ENCODE data around the gene HAPLN2.

The HAPLN2 gene

DNA sequence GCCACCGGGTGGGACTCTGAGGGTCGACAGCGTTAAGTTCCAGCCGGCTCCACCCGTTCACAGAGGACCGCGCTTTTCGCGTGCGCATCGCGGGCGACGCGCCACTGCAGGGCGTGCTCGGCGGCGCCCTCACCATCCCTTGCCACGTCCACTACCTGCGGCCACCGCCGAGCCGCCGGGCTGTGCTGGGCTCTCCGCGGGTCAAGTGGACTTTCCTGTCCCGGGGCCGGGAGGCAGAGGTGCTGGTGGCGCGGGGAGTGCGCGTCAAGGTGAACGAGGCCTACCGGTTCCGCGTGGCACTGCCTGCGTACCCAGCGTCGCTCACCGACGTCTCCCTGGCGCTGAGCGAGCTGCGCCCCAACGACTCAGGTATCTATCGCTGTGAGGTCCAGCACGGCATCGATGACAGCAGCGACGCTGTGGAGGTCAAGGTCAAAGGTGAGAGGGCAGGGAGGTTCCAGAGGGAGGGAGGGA, 27.6 kb downstream of the HAPLN2 start:
- no peak for DNase-seq

- no peak for DNase-seq
These were observed 28.1 kb downstream of the HAPLN2 start for GRCh38 chr1:156647351-156647750.

DNA sequence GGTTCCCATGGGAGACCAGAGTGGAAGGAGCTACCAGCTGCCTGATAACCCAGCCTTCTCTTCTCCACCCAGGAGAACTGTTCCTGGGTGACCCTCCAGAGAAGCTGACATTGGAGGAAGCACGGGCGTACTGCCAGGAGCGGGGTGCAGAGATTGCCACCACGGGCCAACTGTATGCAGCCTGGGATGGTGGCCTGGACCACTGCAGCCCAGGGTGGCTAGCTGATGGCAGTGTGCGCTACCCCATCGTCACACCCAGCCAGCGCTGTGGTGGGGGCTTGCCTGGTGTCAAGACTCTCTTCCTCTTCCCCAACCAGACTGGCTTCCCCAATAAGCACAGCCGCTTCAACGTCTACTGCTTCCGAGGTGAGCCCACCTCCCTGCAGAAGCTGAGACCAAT, 29.3 kb downstream of the HAPLN2 start:
- no peak for DNase-seq

DNA sequence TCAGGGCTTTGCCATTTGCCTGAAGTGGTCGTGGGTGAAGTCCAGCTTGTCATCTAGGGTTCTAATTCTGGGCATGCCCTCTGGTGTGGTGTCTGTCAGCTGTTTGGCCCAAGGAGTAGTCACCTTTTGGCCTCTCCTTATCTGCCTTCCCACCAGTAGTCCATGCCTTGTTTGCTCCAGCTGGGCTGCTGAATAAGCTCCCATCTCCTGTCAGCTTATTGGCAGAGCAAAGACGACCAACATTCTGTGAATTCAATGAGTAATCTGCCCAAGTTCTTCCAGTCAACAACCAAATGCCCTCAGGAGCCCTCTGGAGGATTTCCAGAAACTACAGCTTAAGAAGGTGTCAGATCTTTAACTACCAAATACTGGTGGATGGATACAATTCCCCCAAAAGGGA, 29.7 kb downstream of the HAPLN2 start:
- no peak for DNase-seq

DNA sequence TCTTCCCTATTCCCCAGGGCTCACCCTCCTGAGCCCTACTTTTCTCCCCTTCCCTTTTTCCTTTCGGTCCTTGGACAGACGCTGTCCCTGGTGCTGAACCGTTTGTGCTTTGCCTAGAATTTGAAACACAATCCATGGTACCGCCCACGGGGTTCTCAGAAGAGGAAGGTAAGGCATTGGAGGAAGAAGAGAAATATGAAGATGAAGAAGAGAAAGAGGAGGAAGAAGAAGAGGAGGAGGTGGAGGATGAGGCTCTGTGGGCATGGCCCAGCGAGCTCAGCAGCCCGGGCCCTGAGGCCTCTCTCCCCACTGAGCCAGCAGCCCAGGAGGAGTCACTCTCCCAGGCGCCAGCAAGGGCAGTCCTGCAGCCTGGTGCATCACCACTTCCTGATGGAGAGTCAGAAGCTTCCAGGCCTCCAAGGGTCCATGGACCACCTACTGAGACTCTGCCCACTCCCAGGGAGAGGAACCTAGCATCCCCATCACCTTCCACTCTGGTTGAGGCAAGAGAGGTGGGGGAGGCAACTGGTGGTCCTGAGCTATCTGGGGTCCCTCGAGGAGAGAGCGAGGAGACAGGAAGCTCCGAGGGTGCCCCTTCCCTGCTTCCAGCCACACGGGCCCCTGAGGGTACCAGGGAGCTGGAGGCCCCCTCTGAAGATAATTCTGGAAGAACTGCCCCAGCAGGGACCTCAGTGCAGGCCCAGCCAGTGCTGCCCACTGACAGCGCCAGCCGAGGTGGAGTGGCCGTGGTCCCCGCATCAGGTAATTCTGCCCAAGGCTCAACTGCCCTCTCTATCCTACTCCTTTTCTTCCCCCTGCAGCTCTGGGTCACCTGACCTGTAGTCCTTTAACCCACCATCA, 33.1 kb downstream of the HAPLN2 start:
- DNase-seq = peak; percentile 81

- DNase-seq = no peak
These were observed 33.8 kb downstream of the HAPLN2 start for GRCh38 chr1:156652992-156653355.

DNA sequence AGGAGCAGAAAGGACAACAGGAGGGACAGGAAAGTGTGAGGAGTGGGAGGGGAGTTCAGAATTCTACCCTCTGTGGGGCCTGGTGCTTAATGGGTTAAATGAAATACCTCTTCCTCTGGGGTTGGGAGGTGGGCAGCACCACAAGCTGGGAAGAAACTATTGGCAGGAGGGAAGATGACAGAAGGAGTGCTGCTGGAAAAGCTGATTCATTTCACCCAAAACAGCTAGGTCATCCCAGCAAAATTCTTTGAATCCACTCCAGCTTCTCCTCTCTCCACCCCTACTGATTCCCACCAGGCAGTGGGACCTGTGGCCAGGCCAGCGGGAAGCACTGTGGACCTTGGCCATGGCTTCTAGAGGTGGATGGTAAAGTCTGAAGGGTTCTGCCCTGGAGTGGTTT, 35.5 kb downstream of the HAPLN2 start:
- DNase-seq = no peak

- DNase-seq = no peak
These were observed 36.1 kb downstream of the HAPLN2 start for GRCh38 chr1:156655151-156655903.

DNA sequence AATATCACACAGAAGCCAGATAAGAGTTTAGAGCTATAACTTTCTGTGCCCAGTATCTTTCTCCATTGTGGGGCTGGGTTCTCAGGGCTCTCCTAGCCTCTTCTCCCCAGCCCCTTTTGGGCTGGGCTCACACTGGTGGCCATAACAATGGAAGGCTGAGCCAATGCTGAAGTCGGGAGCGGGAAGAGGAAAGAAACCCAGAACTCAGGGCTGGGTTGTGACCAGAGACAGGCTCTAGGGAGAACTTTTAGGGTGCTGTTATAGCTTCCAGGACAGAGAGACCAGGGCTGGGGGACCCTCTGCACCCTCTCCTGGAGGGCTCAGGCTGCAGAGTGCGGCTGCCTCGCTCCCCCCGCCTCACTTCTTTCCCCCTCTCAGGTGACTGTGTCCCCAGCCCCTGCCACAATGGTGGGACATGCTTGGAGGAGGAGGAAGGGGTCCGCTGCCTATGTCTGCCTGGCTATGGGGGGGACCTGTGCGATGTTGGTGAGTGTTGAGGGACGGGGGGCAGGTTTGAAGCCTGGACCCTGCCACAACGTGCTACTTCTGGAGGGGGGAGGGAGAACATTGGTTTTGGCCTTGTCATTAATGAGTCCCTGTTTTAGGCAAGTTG, 36.8 kb downstream of the HAPLN2 start:
- no peak for DNase-seq

- peak; percentile 77 for DNase-seq
These were observed 37.9 kb downstream of the HAPLN2 start for GRCh38 chr1:156656806-156657740.

DNA sequence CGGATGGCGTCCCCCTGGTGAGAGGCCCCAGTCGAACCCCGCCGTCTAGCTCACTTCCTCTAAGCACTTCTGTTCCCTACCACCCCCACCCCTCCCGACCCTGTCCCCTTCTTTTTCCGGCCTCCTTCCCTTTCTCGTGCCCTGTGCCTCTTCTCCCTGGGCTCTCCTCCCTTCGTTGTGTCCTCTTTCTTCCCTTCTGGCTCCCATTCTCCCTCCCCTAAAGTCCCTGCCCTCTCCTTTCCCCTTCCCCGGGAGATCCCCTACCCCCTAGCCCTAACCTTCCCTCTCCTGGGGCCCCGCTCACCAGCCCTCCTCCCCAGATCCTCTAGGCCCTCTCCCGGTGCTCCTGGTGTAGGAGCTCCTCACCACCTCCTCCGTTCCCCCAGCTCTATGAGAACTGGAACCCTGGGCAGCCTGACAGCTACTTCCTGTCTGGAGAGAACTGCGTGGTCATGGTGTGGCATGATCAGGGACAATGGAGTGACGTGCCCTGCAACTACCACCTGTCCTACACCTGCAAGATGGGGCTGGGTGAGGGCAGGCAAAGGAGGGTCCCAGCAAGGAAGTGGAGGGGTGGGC, 38.6 kb downstream of the HAPLN2 start:
- DNase-seq = peak; percentile 51

- no peak for DNase-seq
These were observed 39.3 kb downstream of the HAPLN2 start for GRCh38 chr1:156658496-156658895.

DNA sequence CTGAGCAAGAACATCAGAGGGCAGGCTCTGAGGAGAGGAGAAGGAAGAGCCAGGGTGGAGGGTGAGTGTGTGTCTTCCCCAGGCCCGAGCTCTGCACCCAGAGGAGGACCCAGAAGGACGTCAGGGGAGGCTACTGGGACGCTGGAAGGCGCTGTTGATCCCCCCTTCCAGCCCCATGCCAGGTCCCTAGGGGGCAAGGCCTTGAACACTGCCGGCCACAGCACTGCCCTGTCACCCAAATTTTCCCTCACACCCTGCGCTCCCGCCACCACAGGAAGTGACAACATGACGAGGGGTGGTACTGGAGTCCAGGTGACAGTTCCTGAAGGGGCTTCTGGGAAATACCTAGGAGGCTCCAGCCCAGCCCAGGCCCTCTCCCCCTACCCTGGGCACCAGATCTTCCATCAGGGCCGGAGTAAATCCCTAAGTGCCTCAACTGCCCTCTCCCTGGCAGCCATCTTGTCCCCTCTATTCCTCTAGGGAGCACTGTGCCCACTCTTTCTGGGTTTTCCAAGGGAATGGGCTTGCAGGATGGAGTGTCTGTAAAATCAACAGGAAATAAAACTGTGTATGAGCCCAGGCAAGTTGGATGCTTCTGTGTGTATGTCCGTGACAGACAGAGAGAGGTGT, 39.8 kb downstream of the HAPLN2 start:
- DNase-seq = no peak

GRCh38 chr1:156659661-156659987, 40.4 kb downstream of the HAPLN2 start:
- DNase-seq = no peak

DNA sequence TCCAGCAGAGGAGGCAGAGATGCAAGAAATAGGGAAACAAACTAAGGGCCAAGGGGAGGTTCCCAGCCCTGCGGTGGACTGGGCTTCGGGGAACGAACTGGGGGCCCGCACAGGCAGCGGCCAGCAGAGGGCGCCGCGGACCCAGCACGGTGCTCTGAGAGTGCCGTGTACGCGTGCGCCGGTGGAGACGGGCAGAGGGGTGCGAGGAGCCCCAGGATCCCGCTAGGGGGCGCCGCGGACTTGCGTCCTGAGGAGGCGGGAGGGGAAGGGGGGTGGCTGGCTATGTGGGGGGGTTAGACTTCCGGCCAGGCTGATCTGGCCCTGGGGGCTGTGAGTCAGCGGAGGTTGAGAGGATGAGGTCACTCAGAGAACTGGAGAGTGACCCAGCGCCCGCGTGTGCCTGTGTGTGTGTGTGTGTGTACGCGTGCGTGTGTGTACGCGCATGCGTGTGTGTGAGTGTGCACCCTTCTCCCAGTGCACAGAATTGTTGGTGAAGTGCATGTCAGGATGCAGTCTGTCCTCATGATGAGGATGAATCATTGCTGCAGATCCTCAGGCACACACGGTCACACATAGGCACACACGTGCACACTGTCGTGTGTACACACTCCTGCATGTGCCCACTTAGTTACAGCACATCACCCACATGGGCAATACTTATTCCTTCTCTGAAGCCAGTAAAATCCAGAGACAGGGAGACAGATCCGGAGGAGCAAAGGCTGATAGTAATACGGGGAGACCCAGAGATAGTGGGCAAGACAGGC, 41.0 kb downstream of the HAPLN2 start:
- DNase-seq = peak; percentile 97

DNA sequence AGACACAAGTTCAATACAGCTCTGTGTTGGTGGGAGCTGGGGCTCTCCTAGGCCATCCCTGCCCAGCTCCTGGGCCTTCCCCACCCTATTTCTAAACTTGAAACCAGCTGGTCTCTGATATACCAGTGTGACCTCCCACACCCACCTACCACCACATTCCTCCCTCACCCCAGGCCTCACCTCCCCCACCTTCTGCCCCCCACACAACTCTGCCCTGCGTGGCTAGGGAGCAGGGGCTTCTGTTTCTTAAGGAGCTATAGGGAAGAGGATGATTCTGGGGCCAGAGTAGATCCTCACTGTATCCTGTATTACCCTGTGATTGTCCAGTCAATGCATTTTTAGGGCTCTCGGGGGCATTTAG, 41.5 kb downstream of the HAPLN2 start:
- DNase-seq = no peak

DNA sequence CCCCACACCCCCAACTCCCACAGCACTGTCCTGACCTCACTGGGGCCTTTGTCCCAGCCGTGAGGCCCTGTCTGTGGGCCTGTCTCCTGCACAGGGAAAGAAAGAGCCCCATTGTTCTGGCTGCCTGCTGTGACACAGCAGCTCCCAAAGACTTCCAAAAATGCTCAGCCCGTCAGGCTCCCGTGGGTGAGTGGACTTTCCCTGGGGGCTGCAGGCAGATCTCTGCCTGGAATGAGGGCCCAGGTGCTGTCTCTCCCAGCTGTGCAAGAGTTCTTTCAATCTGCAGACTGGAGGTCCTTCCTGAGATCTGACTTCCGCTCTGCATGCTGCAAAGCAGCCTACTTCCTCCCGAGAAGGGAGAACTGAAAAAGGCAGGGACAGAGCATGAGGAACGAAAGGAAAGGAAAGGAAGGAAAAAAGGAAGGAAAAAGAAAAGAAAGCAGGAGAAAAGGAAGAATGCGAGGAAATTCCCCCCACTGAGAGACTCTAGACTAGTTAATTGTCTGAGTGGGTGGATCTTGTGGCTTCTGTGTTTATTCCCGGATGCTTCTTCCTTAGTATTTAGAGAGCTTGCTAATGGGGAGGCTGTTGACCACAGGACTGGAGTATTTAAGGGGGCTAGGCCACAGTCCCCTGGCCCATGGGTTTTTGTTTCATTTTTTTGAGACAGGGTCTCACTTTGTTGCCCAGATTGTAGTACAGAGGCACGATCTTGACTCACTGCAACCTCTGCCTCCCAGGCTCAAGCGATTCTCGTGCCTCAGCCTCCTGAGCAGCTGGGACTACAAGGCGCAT, 43.0 kb downstream of the HAPLN2 start:
- no peak for DNase-seq

DNA sequence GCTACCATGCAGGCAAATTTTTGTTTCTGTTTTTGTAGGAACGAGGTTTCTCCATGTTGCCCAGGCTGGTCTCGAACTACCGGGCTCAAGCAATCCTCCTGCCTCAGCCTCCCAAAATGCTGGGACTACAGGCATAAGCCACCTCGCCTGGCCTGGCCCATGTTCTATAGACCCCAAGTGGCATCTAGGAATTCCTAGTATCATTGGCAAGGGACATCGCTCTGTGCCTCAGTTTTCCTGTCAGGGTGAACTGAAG, 43.5 kb downstream of the HAPLN2 start:
- no peak for DNase-seq

- no peak for DNase-seq
These were observed 44.0 kb downstream of the HAPLN2 start for GRCh38 chr1:156663178-156663577.

DNA sequence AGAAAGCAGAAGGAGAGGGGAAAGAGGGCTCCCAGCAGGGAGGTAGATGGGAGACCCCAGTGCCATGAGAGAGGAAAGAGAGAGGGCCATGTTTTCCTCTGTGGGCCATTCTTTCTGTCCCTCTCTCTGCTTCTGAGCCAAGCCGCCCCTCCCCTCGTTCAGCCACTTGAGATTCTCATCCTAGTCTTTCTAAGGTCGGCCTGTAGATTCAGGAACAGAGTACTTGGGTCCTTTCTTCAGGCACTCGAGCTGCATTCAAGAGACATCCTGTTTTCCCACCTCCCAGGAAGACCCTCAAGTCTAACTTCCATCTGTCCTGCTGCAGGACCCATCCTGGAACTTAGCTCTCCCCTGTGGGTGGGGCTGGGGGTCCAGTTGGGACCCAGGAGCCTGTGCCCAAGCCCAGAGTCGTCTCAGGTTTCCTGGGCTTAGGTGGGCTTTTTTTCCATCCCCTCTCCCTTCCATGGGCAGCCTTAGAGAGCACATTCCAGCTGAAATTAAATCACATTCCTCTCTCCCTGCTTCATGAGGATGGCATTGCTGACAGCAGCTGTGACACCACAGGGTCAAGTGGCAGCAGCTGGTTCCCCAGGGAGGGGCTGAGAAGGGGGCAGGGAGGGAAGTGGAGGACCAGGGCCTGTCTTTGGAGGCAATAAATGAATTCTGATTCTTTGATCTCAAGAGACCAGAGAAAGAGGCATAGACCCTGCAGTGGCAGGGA, 45.0 kb downstream of the HAPLN2 start:
- no peak for DNase-seq

Measured in hematopoietic multipotent progenitor cell treated with erythropoietin and hydrocortisone succinate and interleukin-3 and kit ligand, for 6 days (in vitro differentiated cells).